Choroid plexus epithelial cell (primary cell): ENCODE results near the gene RPS15.

ENCODE experiments used
- DNase-seq: peaks from one replicate; pipeline ENCODE4 v3.0.0-alpha.2; 2010; ENCODE audit warnings: low read depth
- H3K4me3 ChIP-seq: 2 replicates; pipeline ENCODE4 v1.5.1; 2011; ENCODE audit warnings: low read depth, mild to moderate bottlenecking, control low read depth, low read length, moderate library complexity
- CTCF ChIP-seq: conservative IDR thresholded peaks from 2 replicates; pipeline ENCODE4 v1.5.1; 2011; ENCODE audit warnings: low read depth, mild to moderate bottlenecking, control low read depth, inconsistent platforms, low read length, moderate library complexity

Gene RPS15

GRCh38 chr19:1456121-1456900 lies 18.1 kb downstream of the RPS15 start:
- no peak for DNase-seq
- H3K4me3 ChIP-seq: no peak overlapping the region

GRCh38 chr19:1457031-1457739 lies 19.0 kb downstream of the RPS15 start:
- H3K4me3 ChIP-seq: no peak overlapping the region
- DNase-seq: no peak
- TF ChIP-seq CTCF: peak; percentile 8

More at GRCh38 chr19:1456121-1456900, 18.1 kb downstream of the RPS15 start:
- TF ChIP-seq CTCF: no peak

- no peak overlapping the region for H3K4me3 ChIP-seq
- TF ChIP-seq CTCF: no peak
- no peak for DNase-seq
Observed at GRCh38 chr19:1457892-1458291, 19.7 kb downstream of the RPS15 start.

- no peak overlapping the region for H3K4me3 ChIP-seq
- no peak for TF ChIP-seq CTCF
- DNase-seq: no peak
Observed at GRCh38 chr19:1459479-1459878, 21.3 kb downstream of the RPS15 start.

GRCh38 chr19:1460033-1460995 lies 22.1 kb downstream of the RPS15 start:
- no peak overlapping the region for H3K4me3 ChIP-seq
- DNase-seq: no peak
- TF ChIP-seq CTCF: no peak

- TF ChIP-seq CTCF: no peak
- no peak overlapping the region for H3K4me3 ChIP-seq
- no peak for DNase-seq
Observed at GRCh38 chr19:1461862-1462261, 23.7 kb downstream of the RPS15 start.
